Sciatic nerve (tissue), 2 donors: ENCODE measurements around the gene COL20A1. TPM values are rescaled to one million over a fixed set of nuclear protein-coding genes. Genes with fewer than 3 reads are reported as not detected.
"Not testable (repeated sequence)": the region's sequence is repeated elsewhere in the genome, so short reads cannot be mapped to it uniquely, and the experiment has no call there.

Experiments
- ATAC-seq: fragments of 200-7000 bp; cut with Tn5 transposase; one replicate; pipeline ENCODE4 v1.9.1; 2020; ENCODE audit warnings: mild to moderate bottlenecking, moderate library complexity
- DNase-seq: peaks from one replicate; pipeline ENCODE4 v3.0.0-alpha.2; 2020; ENCODE audit warnings: low spot score
- intact Hi-C: fragments of 100-400 bp; cut with DNase I; formaldehyde crosslinking; loops from one replicate; pipeline ENCODE4 v1.14.2; 2022
- microRNA-seq: library from miRNA; unstranded; fragments of <30 nt; microRNA quantifications from one replicate; pipeline ENCODE4 v1.2.0, GENCODE V29; 2020
- total RNA-seq: library from RNA; stranded (reverse); fragmentation: NEBNext Ultra II Directional; extraction: Animal tissue kit (Norgen Biotek cat#: 25700); gene quantifications from one replicate; pipeline ENCODE4 v1.2.1, GENCODE V29; 2021
- donor health status: DM: no; HTN: no; CAD: no.
- donor health status: DM: no; HTN: no; CAD: no.

The COL20A1 gene
- total RNA-seq, 1 donor from 2014 or later, result 0.22 TPM

DNA sequence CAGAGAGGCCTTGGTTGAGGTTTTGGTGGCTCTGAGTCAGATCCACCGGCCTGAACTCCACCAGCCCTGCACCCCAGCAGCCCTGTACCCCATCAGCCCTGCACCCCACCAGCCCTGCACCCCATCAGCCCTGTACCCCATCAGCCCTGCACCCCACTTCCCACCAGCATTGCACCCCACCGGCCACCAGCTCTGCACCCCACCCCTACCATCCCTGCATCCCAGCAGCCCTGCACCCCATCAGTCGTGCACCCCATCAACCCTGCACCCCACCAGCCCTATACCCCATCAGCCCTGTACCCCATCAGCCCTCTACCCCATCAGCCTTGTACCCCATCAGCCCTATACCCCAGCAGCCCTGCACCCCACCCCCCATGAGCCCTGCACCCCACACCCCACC, 82.5 kb downstream of the COL20A1 start:
- ATAC-seq, result no peak
- no peak for DNase-seq
- intact Hi-C loops, result loop anchor here (2.0 kb wide), 1 partner anchor 63 kb away; no protein-coding TSS in a partner anchor

- intact Hi-C loops, result no loop called here
- DNase-seq (no peak), ATAC-seq (no peak)
Observed at GRCh38 chr20:63376283-63377250, 83.6 kb downstream of the COL20A1 start.

DNA sequence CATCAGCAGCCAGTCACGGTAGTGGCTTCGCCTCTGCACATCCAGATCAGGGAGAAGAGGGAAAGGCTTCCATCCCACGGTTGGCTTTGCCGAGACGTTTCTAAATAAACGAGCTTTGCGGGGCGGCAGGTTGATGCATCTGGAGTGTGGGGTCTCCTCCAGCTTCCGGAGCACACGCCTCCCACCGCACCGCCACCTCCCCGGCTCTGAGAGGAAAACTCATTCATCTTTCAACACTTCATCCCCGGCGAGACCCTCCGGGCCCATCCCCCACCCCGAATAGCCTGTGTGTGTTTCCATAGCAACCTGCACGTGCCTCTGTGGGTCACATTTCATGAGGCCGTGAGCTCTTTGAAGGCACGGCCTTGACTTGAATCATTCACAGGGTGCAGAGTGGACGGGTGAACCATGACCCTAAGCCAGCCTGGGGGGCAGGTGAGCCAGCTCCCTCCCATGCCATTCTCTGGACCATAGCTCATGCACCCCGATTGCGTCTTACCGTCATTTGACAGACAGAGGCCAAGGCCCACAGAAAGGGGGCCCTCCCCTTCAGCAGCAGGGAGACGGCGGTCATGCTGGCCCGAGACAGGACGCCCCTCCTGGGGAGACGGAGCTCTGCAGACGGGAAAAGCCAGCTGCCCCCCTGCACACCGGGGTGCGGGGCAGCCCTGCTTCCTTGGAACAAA, 84.4 kb downstream of the COL20A1 start:
- no peak for DNase-seq
- intact Hi-C loops, result no loop called here
- ATAC-seq, result no peak

DNA sequence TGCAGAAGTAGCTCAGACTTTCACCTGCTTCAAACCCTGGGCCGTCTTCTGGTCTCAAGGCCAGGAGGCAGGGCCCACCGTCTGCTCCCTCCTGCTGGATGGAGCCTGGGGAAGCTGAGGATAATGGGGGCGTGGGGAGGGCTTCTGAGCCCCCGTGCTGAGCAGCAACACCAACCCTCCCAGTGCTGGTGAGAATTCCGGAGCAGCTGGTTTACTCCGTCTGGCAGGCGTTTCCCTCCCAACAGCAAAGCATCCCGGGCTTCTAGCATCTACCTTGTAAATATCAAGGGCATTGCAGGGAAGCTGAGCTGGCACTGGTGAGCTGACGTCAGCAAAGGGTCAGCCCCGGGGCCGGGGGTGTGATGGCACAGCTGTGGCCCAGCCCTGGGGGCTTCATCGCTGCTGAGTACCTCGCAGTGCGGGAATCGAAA, 85.0 kb downstream of the COL20A1 start:
- intact Hi-C loops, result no loop called here
- ATAC-seq, result no peak
- no peak for DNase-seq

- no peak for ATAC-seq
- no peak for DNase-seq
- intact Hi-C loops, result no loop called here
Observed at GRCh38 chr20:63378626-63379025, 85.6 kb downstream of the COL20A1 start.

GRCh38 chr20:63379296-63379695, 86.3 kb downstream of the COL20A1 start:
- ATAC-seq (no peak), DNase-seq (no peak)
- intact Hi-C loops, result no loop called here

DNA sequence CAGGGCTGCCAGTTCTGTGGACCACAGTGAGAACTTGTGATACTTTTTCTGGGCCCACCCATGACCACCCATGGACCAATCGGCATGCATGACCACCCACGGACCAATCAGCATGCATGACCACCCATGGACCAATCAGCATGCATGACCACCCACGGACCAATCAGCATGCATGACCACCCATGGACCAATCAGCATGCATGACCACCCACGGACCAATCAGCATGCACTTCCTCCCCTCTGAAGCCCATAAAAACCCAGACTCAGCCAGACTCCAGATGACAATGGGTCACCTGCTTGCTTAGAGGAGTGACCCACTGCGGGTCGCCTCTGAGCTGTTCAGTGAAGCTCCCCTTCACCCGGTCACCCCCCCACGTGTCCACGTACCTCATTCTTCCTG, 86.9 kb downstream of the COL20A1 start:
- DNase-seq, intact Hi-C loops, ATAC-seq: not testable (repeated sequence)

- intact Hi-C loops, result no loop called here
- ATAC-seq (no peak), DNase-seq (no peak)
Observed at GRCh38 chr20:63380346-63380870, 87.4 kb downstream of the COL20A1 start.

GRCh38 chr20:63381781-63382431, 88.9 kb downstream of the COL20A1 start:
- no peak for DNase-seq
- ATAC-seq, result no peak
- intact Hi-C loops, result no loop called here

GRCh38 chr20:63382551-63383300, 89.7 kb downstream of the COL20A1 start:
- ATAC-seq (no peak), DNase-seq (no peak)
- intact Hi-C loops, result no loop called here

GRCh38 chr20:63383556-63383955, 90.6 kb downstream of the COL20A1 start:
- ATAC-seq, result no peak
- intact Hi-C loops, result no loop called here
- DNase-seq, result no peak

DNA sequence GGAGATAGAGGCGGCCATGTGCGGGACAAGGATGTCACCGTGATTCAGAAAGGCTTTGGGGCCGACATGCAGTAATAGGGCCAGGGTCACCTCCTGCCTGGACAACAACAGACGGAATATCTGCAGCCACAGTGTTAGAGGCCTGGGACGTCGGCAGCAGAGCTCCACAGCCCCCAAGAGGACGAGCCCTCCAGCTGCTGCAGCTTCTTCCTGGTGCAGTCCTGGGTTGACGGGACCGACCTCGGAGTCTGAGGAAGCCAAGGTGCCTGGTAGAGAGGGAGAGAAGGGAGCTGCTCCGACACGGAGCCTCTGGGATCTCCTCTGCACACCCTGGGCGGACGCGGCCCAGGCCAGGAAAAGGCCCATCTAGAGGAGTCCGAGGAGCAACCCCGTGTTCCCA, 91.3 kb downstream of the COL20A1 start:
- ATAC-seq (no peak), DNase-seq (no peak)
- intact Hi-C loops, result no loop called here

Small RNAs within 50 kb of the gene (microRNA-seq; reads per million reads assigned to microRNA genes)
- gene MIR4326, result not detected

Other genes starting within 250 kb of the COL20A1 start
- gene YTHDF1, start 77.1 kb upstream of the COL20A1 start, total RNA-seq, result 32.1 TPM
- 26.0 TPM for gene BIRC7, start 57.3 kb upstream of the COL20A1 start, total RNA-seq
- gene NKAIN4, start 38.7 kb upstream of the COL20A1 start, total RNA-seq, result 3.0 TPM
- gene ARFGAP1, start 20.4 kb upstream of the COL20A1 start, total RNA-seq, result 81.6 TPM
- gene CHRNA4, start 68.2 kb downstream of the COL20A1 start, total RNA-seq, result 0.80 TPM
- gene KCNQ2, start 179.5 kb downstream of the COL20A1 start, total RNA-seq, result not detected
- gene EEF1A2, start 205.9 kb downstream of the COL20A1 start, total RNA-seq, result 0.45 TPM
- 257 TPM for gene PPDPF, start 227.6 kb downstream of the COL20A1 start, total RNA-seq
- gene PTK6, start 244.2 kb downstream of the COL20A1 start, total RNA-seq, result 0.13 TPM